ACHN (cell line): ENCODE measurements around the gene FAM20C.

Experiments
- DNase-seq: peaks from one replicate; pipeline ENCODE4 v3.0.0-alpha.2; 2015
- in situ Hi-C: cut with HindIII; loops from 2 replicates; pipeline ENCODE4 v1.10.0; 2017; ENCODE audit warnings: low sequenced_read_pairs, low pct_ligation_motif_present, low pct_unique_long_range_greater_than_20kb

FAM20C gene

DNA sequence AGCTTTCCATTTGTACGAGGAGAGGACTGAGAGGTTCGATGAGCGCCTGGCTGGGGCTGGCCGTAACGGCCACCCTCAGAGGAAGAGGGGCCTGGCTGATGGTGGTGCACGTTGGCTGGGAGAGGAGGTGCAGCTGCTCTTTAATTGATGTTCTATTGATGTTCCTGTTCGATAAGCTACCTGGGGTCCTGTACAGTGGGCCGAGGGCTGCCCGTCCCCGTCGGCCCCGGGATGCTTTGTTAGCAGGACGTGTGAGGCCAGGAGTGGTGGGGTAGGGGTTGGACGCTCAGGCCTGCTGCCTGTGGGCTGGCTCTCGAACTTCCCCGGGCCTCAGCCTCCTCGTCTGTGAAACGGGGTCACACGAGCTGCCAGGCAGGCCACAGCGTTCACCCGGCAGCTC lies 25.4 kb downstream of the FAM20C start:
- in situ Hi-C loops: no loop called here
- DNase-seq: no peak

DNA sequence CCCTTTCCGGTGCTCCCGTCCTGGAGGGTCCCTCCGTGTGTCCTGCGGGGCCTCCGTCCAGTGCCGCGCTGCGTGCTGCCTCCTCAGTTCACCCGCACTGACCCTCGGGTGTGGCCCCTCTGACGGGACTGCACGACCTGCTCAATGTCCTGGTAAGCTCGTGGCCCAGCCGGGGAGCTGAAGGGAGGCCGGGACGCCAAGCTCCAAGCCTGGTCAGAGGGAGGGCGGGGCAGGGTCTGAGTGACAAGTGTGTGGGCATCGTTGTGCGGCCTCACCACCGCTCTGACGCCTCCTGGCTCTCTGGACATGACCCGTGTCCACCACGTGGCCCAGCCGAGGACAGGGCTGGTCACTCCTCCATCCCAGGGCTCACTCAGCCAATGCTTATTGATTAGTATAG lies 25.9 kb downstream of the FAM20C start:
- in situ Hi-C loops: no loop called here
- DNase-seq: no peak

- DNase-seq: no peak
- in situ Hi-C loops: no loop called here
These were observed 26.7 kb downstream of the FAM20C start for GRCh38 chr7:218896-219580.

DNA sequence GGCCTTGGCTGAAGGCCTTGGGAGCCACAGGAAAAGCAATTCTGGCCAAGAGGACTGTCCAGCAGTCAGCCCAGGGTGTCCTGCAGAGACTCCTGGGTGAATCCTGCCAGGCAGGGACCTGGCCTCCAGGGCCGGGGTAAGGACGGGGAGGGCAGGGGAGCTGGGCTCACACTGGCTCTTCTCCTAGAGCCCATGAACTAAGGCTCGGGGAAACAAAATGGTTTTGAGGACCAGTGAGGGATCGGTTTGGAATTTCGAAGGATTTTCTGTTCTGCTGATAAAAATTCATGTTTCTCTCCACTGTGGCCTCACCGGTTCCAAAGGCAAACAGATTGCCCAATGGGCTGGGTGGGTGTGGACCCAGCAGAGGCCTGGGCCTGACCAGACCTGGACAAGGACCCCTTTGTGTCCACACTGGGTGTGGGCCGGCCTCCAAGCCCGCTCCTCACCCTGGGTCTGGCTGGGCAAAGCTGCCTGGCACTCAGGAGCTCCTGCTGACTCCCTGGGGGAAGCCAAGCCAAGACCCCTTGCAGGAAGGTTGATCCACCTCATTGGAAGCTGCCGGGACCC lies 27.3 kb downstream of the FAM20C start:
- in situ Hi-C loops: no loop called here
- DNase-seq: no peak

DNA sequence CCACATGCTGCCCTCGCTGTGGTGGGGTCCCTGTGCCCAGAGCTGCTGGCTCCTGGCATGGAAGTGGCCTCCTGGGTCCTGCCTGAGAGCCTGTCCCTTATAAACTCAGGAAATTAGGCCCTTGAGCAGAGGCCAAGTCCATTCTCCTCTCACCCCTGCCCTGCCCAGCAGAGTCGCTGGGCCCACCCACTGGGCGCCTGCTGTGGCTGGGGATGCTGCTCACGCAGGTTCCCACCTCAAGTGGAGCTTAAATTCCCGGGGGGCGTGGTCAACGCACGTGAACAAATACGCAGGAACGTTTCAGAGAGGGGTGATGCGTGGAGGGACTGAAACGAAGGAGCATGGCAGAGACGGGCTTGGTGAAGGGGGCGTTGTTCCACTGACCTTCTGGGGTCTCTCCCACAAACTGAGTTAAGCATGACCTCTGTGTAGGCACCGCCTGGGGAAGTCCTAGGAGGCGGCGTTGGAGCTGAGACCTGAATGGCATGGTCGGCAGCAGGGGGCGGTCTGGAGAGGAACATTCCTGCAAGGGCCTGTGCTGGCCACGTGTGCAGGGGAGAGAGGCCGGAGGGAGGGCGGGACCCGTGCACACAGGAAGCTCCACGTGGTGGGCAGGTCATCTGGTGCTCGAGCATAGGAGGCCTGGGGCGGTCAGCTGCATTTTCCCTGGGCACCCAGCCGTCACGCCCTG lies 27.9 kb downstream of the FAM20C start:
- peak; percentile 26 for DNase-seq
- in situ Hi-C loops: no loop called here

DNA sequence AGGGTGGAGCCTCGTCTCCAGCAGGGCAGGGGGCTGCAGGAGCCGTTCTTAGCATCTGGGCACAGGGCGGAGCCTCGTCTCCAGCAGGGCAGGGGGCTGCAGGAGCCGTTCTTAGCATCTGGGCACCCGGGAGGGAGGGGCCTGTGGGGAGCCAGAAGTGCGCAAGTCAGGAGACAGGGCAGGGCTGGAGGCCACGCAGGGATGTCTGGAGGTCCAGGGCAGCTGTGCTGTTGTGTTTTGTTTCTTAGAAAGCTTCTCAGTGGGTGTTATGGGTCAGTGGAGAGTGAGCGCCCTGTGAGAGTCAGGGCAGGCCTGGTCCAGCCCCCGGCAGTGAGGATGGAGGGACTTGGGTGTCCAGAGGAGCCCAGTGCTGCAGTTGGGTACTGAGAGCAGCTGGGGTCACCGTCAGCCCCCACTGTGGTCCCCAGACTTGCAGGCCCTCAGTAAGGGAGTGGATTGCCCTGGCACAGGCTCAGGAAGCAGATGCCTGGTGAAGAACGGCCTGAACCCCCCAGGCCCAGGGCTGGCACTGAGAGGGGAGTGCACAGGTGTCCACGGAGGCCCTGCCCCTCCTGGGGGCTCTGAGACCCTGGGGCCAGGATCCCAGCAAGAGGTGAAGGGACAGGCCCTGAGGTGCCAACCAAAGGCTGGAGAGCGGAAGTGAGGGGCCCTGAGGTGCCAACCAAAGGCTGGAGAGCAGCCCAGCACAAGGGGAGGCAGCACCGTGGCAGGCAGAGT lies 29.8 kb downstream of the FAM20C start:
- DNase-seq: no peak
- in situ Hi-C loops: no loop called here

- in situ Hi-C loops: no loop called here
- DNase-seq: no peak
These were observed 30.3 kb downstream of the FAM20C start for GRCh38 chr7:222716-223041.

GRCh38 chr7:223118-223800 lies 30.9 kb downstream of the FAM20C start:
- no peak for DNase-seq
- in situ Hi-C loops: no loop called here

DNA sequence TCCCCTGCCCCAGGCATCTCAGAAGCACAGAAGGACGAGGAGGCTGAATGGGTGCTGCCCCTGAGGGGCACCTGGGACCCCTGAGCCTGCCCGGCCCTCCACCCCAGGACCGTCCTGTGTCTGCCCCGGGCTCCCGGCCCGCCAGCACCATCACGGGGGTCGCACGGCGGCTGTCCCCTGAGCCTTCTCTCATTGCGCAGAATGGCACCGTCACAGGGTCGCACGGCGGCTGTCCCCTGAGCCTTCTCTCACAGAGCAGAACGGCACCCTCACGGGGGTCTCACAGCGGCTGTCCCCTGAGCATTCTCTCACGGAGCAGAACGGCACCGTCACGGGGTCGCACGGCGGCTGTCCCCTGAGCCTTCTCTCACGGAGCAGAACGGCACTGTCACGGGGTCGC lies 31.5 kb downstream of the FAM20C start:
- DNase-seq: no peak
- in situ Hi-C loops: no loop called here

DNA sequence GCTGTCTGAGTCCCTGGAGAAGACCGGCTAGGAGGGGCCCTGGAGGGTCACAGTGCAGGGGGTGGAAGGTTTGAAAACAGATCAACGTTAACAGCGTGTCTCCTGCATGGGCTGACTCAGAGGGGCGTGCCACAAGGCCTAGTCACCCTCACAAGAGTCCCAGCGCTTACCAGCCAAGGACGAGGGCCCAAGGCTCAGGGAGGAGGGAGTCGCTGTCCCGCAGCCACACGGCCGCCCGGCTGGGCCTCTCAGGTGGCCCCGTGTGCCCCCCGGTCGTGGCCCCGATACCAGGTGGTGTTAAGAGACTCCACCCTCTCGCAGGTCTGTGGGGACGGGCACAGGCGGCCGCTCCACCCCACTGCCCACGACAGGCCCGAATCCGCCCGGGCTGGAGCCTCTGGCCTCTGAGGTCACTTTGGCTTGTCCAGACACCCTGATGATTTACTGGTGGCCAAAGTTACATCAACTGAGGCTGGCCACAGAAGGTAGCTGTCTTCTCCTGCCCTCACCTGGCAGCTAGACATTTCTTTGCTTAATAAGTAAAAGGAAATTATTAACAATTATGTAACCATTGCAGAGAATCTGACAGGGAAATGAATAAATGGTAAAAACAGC lies 34.0 kb downstream of the FAM20C start:
- peak; percentile 84 for DNase-seq
- in situ Hi-C loops: no loop called here

DNA sequence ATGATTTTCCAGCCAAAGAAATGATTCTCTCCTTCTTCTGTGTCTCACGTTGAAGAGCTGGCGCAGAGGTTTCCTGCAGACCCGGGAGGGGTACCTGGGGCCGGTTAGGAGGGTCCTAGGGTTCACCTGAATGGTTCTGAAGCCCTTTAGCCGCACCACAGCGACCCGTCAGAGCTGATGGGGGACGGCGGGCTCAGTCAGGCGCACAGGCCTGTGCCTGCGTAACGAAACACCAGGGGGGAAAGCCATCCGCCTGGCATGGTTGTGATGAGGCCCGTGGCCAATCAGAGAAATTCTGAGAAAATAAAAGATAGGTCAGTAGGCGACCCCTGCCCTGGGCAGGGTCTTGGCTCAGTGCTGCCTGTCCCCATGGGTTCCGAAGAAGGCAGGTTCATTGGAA lies 35.6 kb downstream of the FAM20C start:
- in situ Hi-C loops: no loop called here
- DNase-seq: no peak

DNA sequence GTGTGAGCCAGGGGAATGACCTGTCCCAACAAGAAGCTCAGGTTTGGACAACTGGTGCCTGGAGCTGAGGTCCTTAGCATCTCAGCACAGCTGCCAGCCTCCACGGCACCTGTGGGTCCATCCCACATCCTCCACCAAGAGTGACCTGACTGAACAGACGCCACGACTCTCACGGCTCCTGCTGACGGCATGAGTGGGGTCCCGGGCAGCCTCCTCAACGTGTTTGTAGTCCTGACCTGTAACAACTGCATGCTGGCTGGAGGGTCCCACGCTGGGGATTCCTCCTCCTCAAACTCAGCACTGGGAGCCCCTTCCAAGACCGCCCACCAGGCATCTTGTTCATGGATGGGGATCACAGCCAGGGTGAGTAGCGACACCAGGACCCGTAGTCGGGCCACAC lies 36.2 kb downstream of the FAM20C start:
- no peak for DNase-seq
- in situ Hi-C loops: no loop called here

- in situ Hi-C loops: no loop called here
- DNase-seq: peak; percentile 79
These were observed 37.0 kb downstream of the FAM20C start for GRCh38 chr7:229184-229964.

- in situ Hi-C loops: no loop called here
These were observed 37.9 kb downstream of the FAM20C start for GRCh38 chr7:230274-230673.

GRCh38 chr7:231030-231857 lies 38.9 kb downstream of the FAM20C start:
- DNase-seq: no peak
- in situ Hi-C loops: no loop called here

More at GRCh38 chr7:230274-230673, 37.9 kb downstream of the FAM20C start:
- no peak for DNase-seq

DNA sequence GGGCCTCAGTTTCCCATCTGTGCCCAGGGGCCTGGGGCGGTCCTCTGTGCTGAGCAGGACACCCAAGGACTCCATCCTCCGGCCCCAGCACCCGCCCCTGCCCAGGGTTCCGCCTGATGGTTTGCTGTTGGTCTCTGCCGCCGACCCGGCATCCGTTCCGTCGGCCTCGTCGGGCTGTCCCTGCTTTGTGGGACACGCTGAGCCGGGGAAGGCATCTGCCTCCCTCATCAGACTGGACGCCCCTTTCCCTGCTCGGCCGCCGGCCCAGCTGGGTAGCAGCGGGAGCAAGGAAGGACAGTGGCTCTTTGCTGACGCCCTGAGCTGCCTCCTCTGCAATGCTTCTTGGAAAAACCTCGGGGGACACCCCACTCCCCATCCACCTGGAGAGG lies 39.5 kb downstream of the FAM20C start:
- no peak for DNase-seq
- in situ Hi-C loops: no loop called here
